GM12891 (cell line): Measurements from ENCODE around the gene ANKRD13B.

ENCODE experiments used
- PAX5 ChIP-seq: IDR thresholded peaks from 2 replicates; pipeline ENCODE4 v1.6.1; 2011; ENCODE audit warnings: low read length, moderate library complexity, mild to moderate bottlenecking; ENCODE audit not compliant: insufficient read depth, severe bottlenecking
- POLR2A ChIP-seq: IDR thresholded peaks from 2 replicates; pipeline ENCODE4 v1.6.1; 2011; ENCODE audit warnings: low read depth, low read length, control low read depth
- POLR2AphosphoS5 ChIP-seq: IDR thresholded peaks from 2 replicates; pipeline ENCODE4 v1.6.1; 2011; ENCODE audit warnings: low read depth, low read length, control low read depth
- SPI1 ChIP-seq: IDR thresholded peaks from 2 replicates; pipeline ENCODE4 v1.6.1; 2011; ENCODE audit warnings: low read depth, low read length, control low read depth
- TAF1 ChIP-seq: IDR thresholded peaks from 2 replicates; pipeline ENCODE4 v1.6.1; 2011; ENCODE audit warnings: low read depth, low read length, control low read depth

- TF ChIP-seq POLR2AphosphoS5 (no peak), POLR2A (no peak), TAF1 (no peak), PAX5 (no peak), SPI1 (no peak)
These were observed 22.1 kb downstream of the ANKRD13B start for GRCh38 chr17:29615048-29615385.
